ENCODE results near the gene CFAP300.

- TF ChIP-seq POLR2A (IDR thresholded peaks at IDR 0.05) (no peak), CTCF (IDR thresholded peaks at IDR 0.05) (no peak)
Measured at GRCh38 chr11:102108734-102109440, 61.6 kb downstream of the CFAP300 start.
